NCI-H460 (cell line): ENCODE measurements around the gene QSOX1. TPM values are rescaled to one million over a fixed set of nuclear protein-coding genes. Genes with fewer than 3 reads are reported as not detected.
A peak's percentile ranks its signal among the peaks of the same experiment; 100 is the strongest.
"Not testable (repeated sequence)": the region's sequence is repeated elsewhere in the genome, so short reads cannot be mapped to it uniquely, and the experiment has no call there.

Experiments used
- DNase-seq: peaks from one replicate; pipeline ENCODE4 v3.0.0-alpha.2; 2016; ENCODE audit warnings: low read depth; ENCODE audit errors: extremely low read depth
- polyA plus RNA-seq: library from polyadenylated mRNA; depleted of rRNA; stranded (reverse); fragments of >200 nt; gene quantifications from 2 replicates; pipeline ENCODE4 v1.2.3, GENCODE V29; 2014; cell fraction: nucleus; rRNA removed
- total RNA-seq: library from RNA; depleted of rRNA; stranded (reverse); fragments of >200 nt; shearing (Covaris generic); gene quantifications from 2 replicates; pipeline ENCODE4 v1.2.3, GENCODE V29; 2014; rRNA removed

Gene QSOX1
- 122 and 129 TPM in 2 replicates for total RNA-seq
- polyA plus RNA-seq: 93.5 and 137 TPM in 2 replicates

GRCh38 chr1:180154325-180155181, at the start of gene QSOX1:
TSS of gene QSOX1 (plus strand) at chr1:180154869. CDS start at chr1:180154908, 39 bp downstream.
- DNase-seq: peak; percentile 89

- no peak for DNase-seq
These were observed 42.6 kb upstream of the QSOX1 start for GRCh38 chr1:180112091-180112490.

GRCh38 chr1:180112984-180113647, 41.6 kb upstream of the QSOX1 start:
- no peak for DNase-seq

- DNase-seq: no peak
These were observed 40.2 kb upstream of the QSOX1 start for GRCh38 chr1:180114396-180114945.

GRCh38 chr1:180116964-180117763, 37.5 kb upstream of the QSOX1 start:
- DNase-seq: no peak

GRCh38 chr1:180117764-180118116, 36.9 kb upstream of the QSOX1 start:
- peak; percentile 45 for DNase-seq

GRCh38 chr1:180119837-180120236, 34.8 kb upstream of the QSOX1 start:
- no peak for DNase-seq

GRCh38 chr1:180123463-180123936, 31.2 kb upstream of the QSOX1 start:
- DNase-seq: peak; percentile 28

- DNase-seq: no peak
These were observed 24.0 kb upstream of the QSOX1 start for GRCh38 chr1:180130651-180131050.

GRCh38 chr1:180131510-180131909, 23.2 kb upstream of the QSOX1 start:
- DNase-seq: peak; percentile 26

GRCh38 chr1:180133193-180133592, 21.5 kb upstream of the QSOX1 start:
- no peak for DNase-seq

GRCh38 chr1:180133688-180134087, 21.0 kb upstream of the QSOX1 start:
- not testable (repeated sequence) for DNase-seq

- no peak for DNase-seq
These were observed 19.1 kb upstream of the QSOX1 start for GRCh38 chr1:180135535-180135934.

GRCh38 chr1:180136331-180136967, 18.2 kb upstream of the QSOX1 start:
- no peak for DNase-seq

GRCh38 chr1:180136968-180137356, 17.7 kb upstream of the QSOX1 start:
- no peak for DNase-seq

- DNase-seq: no peak
These were observed 16.9 kb upstream of the QSOX1 start for GRCh38 chr1:180137776-180138175.

GRCh38 chr1:180141381-180141934, 13.2 kb upstream of the QSOX1 start:
- DNase-seq: no peak

- no peak for DNase-seq
These were observed 11.3 kb upstream of the QSOX1 start for GRCh38 chr1:180143359-180143758.

- DNase-seq: no peak
These were observed 9.9 kb upstream of the QSOX1 start for GRCh38 chr1:180144659-180145357.
